IMR-90 (cell line): Measurements from ENCODE around the gene GJD2. TPM values are rescaled to one million over a fixed set of nuclear protein-coding genes. Genes with fewer than 3 reads are reported as not detected.

Experiments
- ATAC-seq: fragments of 200-7000 bp; cut with Tn5 transposase; 2 replicates; pipeline ENCODE4 v1.9.1; 2020; ENCODE audit warnings: low read depth, mild to moderate bottlenecking, moderate library complexity
- BruUV-seq: library from RNA; stranded (reverse); fragments of 400-500 nt; replicated peaks from 2 replicates; lab custom pipeline; 2021; lab: Mats Ljungman, UMichigan
- CTCF ChIA-PET: fragments of 300-600 bp; formaldehyde crosslinking; extraction: SDS; loops from one replicate; lab custom pipeline; 2021; ENCODE audit warnings: antibody characterized with exemption; lab: Yijun Ruan, JAX
- POLR2A ChIA-PET: fragments of 300-600 bp; sonication (Branson Sonifier 250); formaldehyde crosslinking; loops from one replicate; lab custom pipeline; 2022; ENCODE audit warnings: antibody characterized with exemption; ENCODE audit not compliant: unreplicated experiment; lab: Charles Lee
- DNase-seq: peaks from one replicate; pipeline ENCODE4 v3.0.0; 2013
- H2AFZ ChIP-seq: replicated peaks from 2 replicates; pipeline ENCODE3; 2013; ENCODE audit warnings: low read length, mild to moderate bottlenecking; ENCODE audit not compliant: poor library complexity
- H2AK5ac ChIP-seq: 2 replicates; pipeline ENCODE4 v1.6.1; 2013; ENCODE audit warnings: low read depth, low read length, inconsistent platforms
- H2AK9ac ChIP-seq: replicated peaks from 2 replicates; pipeline ENCODE3; 2013; ENCODE audit warnings: mild to moderate bottlenecking, low read depth, low read length, moderate library complexity; ENCODE audit not compliant: poor library complexity
- H2BK120ac ChIP-seq: 2 replicates; pipeline ENCODE4 v1.6.1; 2013; ENCODE audit warnings: low read depth, low read length, inconsistent platforms
- H2BK15ac ChIP-seq: 3 replicates; pipeline ENCODE4 v1.6.1; 2013; ENCODE audit warnings: low read depth, low read length, inconsistent platforms
- H2BK20ac ChIP-seq: 2 replicates; pipeline ENCODE4 v1.6.1; 2013; ENCODE audit warnings: low read depth, mild to moderate bottlenecking, inconsistent platforms, low read length, moderate library complexity
- H2BK5ac ChIP-seq: 2 replicates; pipeline ENCODE4 v1.6.1; 2013; ENCODE audit warnings: mild to moderate bottlenecking, low read depth, low read length, inconsistent platforms; ENCODE audit not compliant: poor library complexity, severe bottlenecking
- H3K14ac ChIP-seq: replicated peaks from 2 replicates; pipeline ENCODE4 v1.6.1; 2013; ENCODE audit warnings: low read depth, low read length, inconsistent platforms
- H3K18ac ChIP-seq: 2 replicates; pipeline ENCODE4 v1.6.1; 2013; ENCODE audit warnings: low read depth, low read length, control low read depth
- H3K23ac ChIP-seq: 2 replicates; pipeline ENCODE4 v1.6.1; 2013; ENCODE audit warnings: low read depth, low read length, inconsistent platforms
- H3K27ac ChIP-seq: 2 replicates; pipeline ENCODE4 v1.5.1; 2013; ENCODE audit warnings: mild to moderate bottlenecking, control low read depth, low read length; ENCODE audit not compliant: insufficient read depth
- H3K27me3 ChIP-seq: 2 replicates; pipeline ENCODE4 v1.6.1; 2013; ENCODE audit warnings: low read length; ENCODE audit not compliant: control insufficient read depth, insufficient read depth
- H3K36me3 ChIP-seq: 2 replicates; pipeline ENCODE4 v1.6.1; 2013; ENCODE audit warnings: low read length, mixed read lengths; ENCODE audit not compliant: control insufficient read depth, insufficient read depth
- H3K4ac ChIP-seq: 2 replicates; pipeline ENCODE4 v1.6.1; 2013; ENCODE audit warnings: low read depth, low read length, inconsistent platforms
- H3K4me1 ChIP-seq: 2 replicates; pipeline ENCODE4 v1.6.1; 2013; ENCODE audit warnings: low read length, mixed read lengths; ENCODE audit not compliant: control insufficient read depth, insufficient read depth
- H3K4me2 ChIP-seq: 2 replicates; pipeline ENCODE4 v1.6.1; 2013; ENCODE audit warnings: low read depth, mild to moderate bottlenecking, control low read depth, low read length, moderate library complexity
- H3K4me3 ChIP-seq: 2 replicates; pipeline ENCODE4 v1.5.1; 2013; ENCODE audit warnings: low read depth, mild to moderate bottlenecking, control low read depth, low read length, moderate library complexity; ENCODE audit not compliant: insufficient read depth
- H3K56ac ChIP-seq: 2 replicates; pipeline ENCODE4 v1.6.1; 2013; ENCODE audit warnings: low read length, inconsistent platforms; ENCODE audit not compliant: insufficient read depth; ENCODE audit errors: extremely low read depth
- H3K79me1 ChIP-seq, 2 experiments: 2 replicates each; pipeline ENCODE4 v1.6.1; 2013; ENCODE audit warnings: low read length in 2 of 2, inconsistent platforms in 1 of 2, low read depth in 1 of 2
- H3K9ac ChIP-seq: 2 replicates; pipeline ENCODE4 v1.6.1; 2013; ENCODE audit warnings: low read depth, low read length, control low read depth
- H3K9me1 ChIP-seq: 2 replicates; pipeline ENCODE4 v1.6.1; 2013; ENCODE audit warnings: low read length, inconsistent platforms; ENCODE audit not compliant: insufficient read depth
- H3K9me3 ChIP-seq: 2 replicates; pipeline ENCODE4 v1.6.1; 2013; ENCODE audit warnings: low read length; ENCODE audit not compliant: control insufficient read depth, insufficient read depth
- H4K20me1 ChIP-seq: 2 replicates; pipeline ENCODE4 v1.6.1; 2013; ENCODE audit warnings: low read length, inconsistent platforms; ENCODE audit not compliant: insufficient read depth
- H4K5ac ChIP-seq: 2 replicates; pipeline ENCODE4 v1.6.1; 2013; ENCODE audit warnings: mild to moderate bottlenecking, low read depth, low read length, control low read depth
- H4K8ac ChIP-seq, 2 experiments: 2 replicates each; pipeline ENCODE4 v1.6.1; 2013; ENCODE audit warnings: low read depth in 2 of 2, low read length in 2 of 2, control low read depth in 1 of 2, inconsistent platforms in 1 of 2
- H4K91ac ChIP-seq: 2 replicates; pipeline ENCODE4 v1.6.1; 2013; ENCODE audit warnings: low read depth, low read length, inconsistent platforms; ENCODE audit not compliant: insufficient read depth
- CEBPB ChIP-seq: IDR thresholded peaks from 2 replicates; pipeline ENCODE4 v1.6.1; 2012; ENCODE audit warnings: low read depth, low read length, improper control_type of control experiment
- CTCF ChIP-seq: conservative IDR thresholded peaks from 2 replicates; pipeline ENCODE4 v1.5.1; 2012; ENCODE audit warnings: mild to moderate bottlenecking, low read depth, low read length, improper control_type of control experiment
- RAD21 ChIP-seq: IDR thresholded peaks from 2 replicates; pipeline ENCODE4 v1.6.1; 2012; ENCODE audit warnings: low read length, improper control_type of control experiment
- SMC3 ChIP-seq: fragments of 150-350 bp; IDR thresholded peaks from 2 replicates; pipeline ENCODE4 v1.6.1; 2016; ENCODE audit warnings: low read depth, mild to moderate bottlenecking, antibody characterized with exemption, low read length, moderate library complexity
- WGBS, 2 experiments: methylation state at CpG; one replicate each; pipeline versions ENCODE4 v1.1.5 to v1.1.7; 2013; ENCODE audit warnings: missing lambda C conversion rate in 2 of 2; ENCODE audit not compliant: insufficient read length in 1 of 2; ENCODE audit errors: extremely low coverage in 2 of 2; 5-methylcytosine and 5-hydroxymethylcytosine counted together
- dilution Hi-C: fragments of 300-500 bp; cut with HindIII; formaldehyde crosslinking; loops from one replicate; pipeline ENCODE4 v1.14.3; 2018; ENCODE audit warnings: low sequenced_read_pairs; ENCODE audit not compliant: unreplicated experiment
- in situ Hi-C: fragments of 300-500 bp; cut with MboI; formaldehyde crosslinking; loops from 3 replicates; pipeline ENCODE4 v1.14.3; 2019; ENCODE audit warnings: low sequenced_read_pairs, inconsistent platforms, mixed read lengths
- intact Hi-C: fragments of 100-400 bp; cut with micrococcal nuclease; formaldehyde crosslinking; loops from 2 replicates; pipeline ENCODE4 v1.10.0; 2022
- polyA plus RNA-seq, 3 experiments: library from polyadenylated mRNA; depleted of rRNA; stranded (reverse); fragments of >200 nt; gene quantifications; 2 replicates each; pipeline ENCODE4 v1.2.3, GENCODE V29; 2012; ENCODE audit warnings: low replicate concordance in 1 of 3
- total RNA-seq: library from RNA; depleted of rRNA; stranded (reverse); fragments of >200 nt; gene quantifications from 2 replicates; pipeline ENCODE4 v1.2.3, GENCODE V29; 2012

The GJD2 gene
- total and polyA plus RNA-seq, 2 of the 4 experiments (the other 2 are of a cell fraction): not detected

- H2BK120ac ChIP-seq: no peak overlapping the region
- H2AK9ac ChIP-seq: no peak overlapping the region
- H3K36me3 ChIP-seq: no peaks in the 10 kb centered on the region
- no peaks in the 10 kb centered on the region for H3K4me1 ChIP-seq
- ChIA-PET POLR2A (no interaction called here), CTCF (no interaction called here)
- intact Hi-C loops: no loop called here
- H3K9ac ChIP-seq: no peak overlapping the region
- no peak overlapping the region for H3K4me3 ChIP-seq
- H4K8ac ChIP-seq: no peak overlapping the region
- no peaks in the 10 kb centered on the region for H4K20me1 ChIP-seq
- H2AK5ac ChIP-seq: no peak overlapping the region
- no peaks in the 10 kb centered on the region for H3K79me1 ChIP-seq
- H3K9me1 ChIP-seq: no peaks in the 10 kb centered on the region; the same call in 1 of the 2 replicates
- H2BK15ac ChIP-seq: no peak overlapping the region
- DNase-seq (no peak), ATAC-seq (no peak)
- no peak overlapping the region for H3K4me2 ChIP-seq
- no peak for TF ChIP-seq RAD21
- TF ChIP-seq SMC3: no peak
- TF ChIP-seq CTCF: no peak
- TF ChIP-seq CEBPB: no peak
- 100% methylated on average over 1 of the region's 2 CpGs; no CpG with 5 or more reads in 1 of the 2 experiments for WGBS, 2 experiments
- no peak overlapping the region for H4K91ac ChIP-seq
- H3K14ac ChIP-seq: no peak overlapping the region
- H3K27ac ChIP-seq: no peak overlapping the region
- in situ Hi-C loops: no loop called here
- H3K27me3 ChIP-seq: peaks cover 26% of the 10 kb centered on the region
- dilution Hi-C loops: no loop called here
- H3K18ac ChIP-seq: no peak overlapping the region
- H3K4ac ChIP-seq: no peak overlapping the region
- H2BK5ac ChIP-seq: no peak overlapping the region
- H3K9me3 ChIP-seq: no peaks in the 10 kb centered on the region
- BruUV-seq: no TSS peak
- no peak overlapping the region for H2AFZ ChIP-seq
- no peak overlapping the region for H3K56ac ChIP-seq
- H3K23ac ChIP-seq: no peak overlapping the region
- H2BK20ac ChIP-seq: no peak overlapping the region
- H4K5ac ChIP-seq: no peak overlapping the region
Observed at GRCh38 chr15:34772312-34772711, 17.5 kb upstream of the GJD2 start.
